ENCODE data around the gene PITRM1. TPM values are rescaled to one million over a fixed set of nuclear protein-coding genes. Genes with fewer than 3 reads are reported as not detected.
"Not testable (repeated sequence)": the region's sequence is repeated elsewhere in the genome, so short reads cannot be mapped to it uniquely, and the experiment has no call there.

The PITRM1 gene, protein sequence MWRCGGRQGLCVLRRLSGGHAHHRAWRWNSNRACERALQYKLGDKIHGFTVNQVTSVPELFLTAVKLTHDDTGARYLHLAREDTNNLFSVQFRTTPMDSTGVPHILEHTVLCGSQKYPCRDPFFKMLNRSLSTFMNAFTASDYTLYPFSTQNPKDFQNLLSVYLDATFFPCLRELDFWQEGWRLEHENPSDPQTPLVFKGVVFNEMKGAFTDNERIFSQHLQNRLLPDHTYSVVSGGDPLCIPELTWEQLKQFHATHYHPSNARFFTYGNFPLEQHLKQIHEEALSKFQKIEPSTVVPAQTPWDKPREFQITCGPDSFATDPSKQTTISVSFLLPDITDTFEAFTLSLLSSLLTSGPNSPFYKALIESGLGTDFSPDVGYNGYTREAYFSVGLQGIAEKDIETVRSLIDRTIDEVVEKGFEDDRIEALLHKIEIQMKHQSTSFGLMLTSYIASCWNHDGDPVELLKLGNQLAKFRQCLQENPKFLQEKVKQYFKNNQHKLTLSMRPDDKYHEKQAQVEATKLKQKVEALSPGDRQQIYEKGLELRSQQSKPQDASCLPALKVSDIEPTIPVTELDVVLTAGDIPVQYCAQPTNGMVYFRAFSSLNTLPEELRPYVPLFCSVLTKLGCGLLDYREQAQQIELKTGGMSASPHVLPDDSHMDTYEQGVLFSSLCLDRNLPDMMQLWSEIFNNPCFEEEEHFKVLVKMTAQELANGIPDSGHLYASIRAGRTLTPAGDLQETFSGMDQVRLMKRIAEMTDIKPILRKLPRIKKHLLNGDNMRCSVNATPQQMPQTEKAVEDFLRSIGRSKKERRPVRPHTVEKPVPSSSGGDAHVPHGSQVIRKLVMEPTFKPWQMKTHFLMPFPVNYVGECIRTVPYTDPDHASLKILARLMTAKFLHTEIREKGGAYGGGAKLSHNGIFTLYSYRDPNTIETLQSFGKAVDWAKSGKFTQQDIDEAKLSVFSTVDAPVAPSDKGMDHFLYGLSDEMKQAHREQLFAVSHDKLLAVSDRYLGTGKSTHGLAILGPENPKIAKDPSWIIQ
- total RNA-seq, result 110 TPM

DNA sequence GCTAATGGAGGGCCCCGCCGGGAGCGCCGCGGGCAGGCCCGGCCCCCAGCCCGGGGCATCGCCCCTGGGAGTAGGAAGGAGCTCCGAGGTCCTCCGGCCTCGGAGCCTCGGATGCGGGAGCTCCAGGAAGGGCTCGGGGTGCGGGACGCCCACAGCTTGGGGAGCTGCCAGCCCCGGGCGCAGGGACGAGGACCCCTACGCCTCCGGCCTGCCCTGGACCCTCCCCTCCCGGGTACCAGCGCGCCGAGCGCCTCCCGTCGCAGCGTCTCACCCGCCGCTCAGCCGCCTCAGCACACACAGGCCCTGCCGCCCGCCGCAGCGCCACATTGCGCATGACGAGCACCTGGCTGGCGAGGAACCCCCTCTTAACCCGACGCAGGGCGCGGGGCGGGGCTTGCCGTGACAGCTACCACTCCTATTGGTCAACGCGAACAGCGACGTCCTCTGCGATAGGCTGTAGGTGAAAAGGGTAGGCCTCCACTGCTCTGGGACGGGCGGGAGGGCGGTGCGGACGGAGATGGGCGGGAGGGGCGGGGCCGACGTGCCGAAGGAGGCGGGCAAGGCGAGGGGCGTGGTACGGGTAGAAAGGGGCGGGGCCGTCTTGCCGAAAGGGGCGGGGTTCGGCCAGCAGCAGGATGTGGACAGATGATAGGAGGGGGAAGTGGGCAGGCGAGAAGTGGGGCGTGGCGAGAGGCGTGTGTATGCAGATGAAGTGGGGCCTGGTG lies at the start of gene PITRM1:
PITRM1 (minus strand) TSS at position 337 of the 725 bp plus-strand sequence; CDS start at position 327, 10 bp downstream.
- intact Hi-C loops (cut with DNase I), result loop anchor here (5.0 kb wide), 1 partner anchor 1775 kb away; no protein-coding TSS in a partner anchor

GRCh38 chr10:3222068-3222467 lies 49.5 kb upstream of the PITRM1 start:
- intact Hi-C loops (cut with DNase I), result no loop called here
- Histone ChIP-seq H3K4me3 (no peak overlapping the region), H3K27me3 (no peaks in the 10 kb centered on the region), H3K4me1 (peaks cover 0 to 5% of the 10 kb centered on the region in 2 donors), H3K9me3 (no peaks in the 10 kb centered on the region), H3K36me3 (no peaks in the 10 kb centered on the region), H3K27ac (no peak overlapping the region)
- DNase-seq (ENCODE audit: low spot score in 2 of 2), result no peak
- TF ChIP-seq, protein P1, sequence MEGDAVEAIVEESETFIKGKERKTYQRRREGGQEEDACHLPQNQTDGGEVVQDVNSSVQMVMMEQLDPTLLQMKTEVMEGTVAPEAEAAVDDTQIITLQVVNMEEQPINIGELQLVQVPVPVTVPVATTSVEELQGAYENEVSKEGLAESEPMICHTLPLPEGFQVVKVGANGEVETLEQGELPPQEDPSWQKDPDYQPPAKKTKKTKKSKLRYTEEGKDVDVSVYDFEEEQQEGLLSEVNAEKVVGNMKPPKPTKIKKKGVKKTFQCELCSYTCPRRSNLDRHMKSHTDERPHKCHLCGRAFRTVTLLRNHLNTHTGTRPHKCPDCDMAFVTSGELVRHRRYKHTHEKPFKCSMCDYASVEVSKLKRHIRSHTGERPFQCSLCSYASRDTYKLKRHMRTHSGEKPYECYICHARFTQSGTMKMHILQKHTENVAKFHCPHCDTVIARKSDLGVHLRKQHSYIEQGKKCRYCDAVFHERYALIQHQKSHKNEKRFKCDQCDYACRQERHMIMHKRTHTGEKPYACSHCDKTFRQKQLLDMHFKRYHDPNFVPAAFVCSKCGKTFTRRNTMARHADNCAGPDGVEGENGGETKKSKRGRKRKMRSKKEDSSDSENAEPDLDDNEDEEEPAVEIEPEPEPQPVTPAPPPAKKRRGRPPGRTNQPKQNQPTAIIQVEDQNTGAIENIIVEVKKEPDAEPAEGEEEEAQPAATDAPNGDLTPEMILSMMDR (IDR thresholded peaks at IDR 0.05), result no peak

More for the DNA sequence above, at the start of gene PITRM1:
- H3K9me3 ChIP-seq, result no peaks in the 10 kb centered on the region
- peak within 1 kb of the TSS; percentile 67 to 72 for H3K4me3 ChIP-seq
- TF ChIP-seq, protein P1 (IDR thresholded peaks at IDR 0.05), result no peak
- H3K4me1 ChIP-seq, result peaks cover 4 to 15% of the 10 kb centered on the region in 2 donors
- DNase-seq (ENCODE audit: low spot score in 2 of 2), result peak; percentile 98 to 99
- H3K27me3 ChIP-seq, result no peaks in the 10 kb centered on the region
- peak within 1 kb of the TSS; percentile 82 to 86 for H3K27ac ChIP-seq
- H3K36me3 ChIP-seq, result peaks cover 25% of the 10 kb centered on the region in 2 donors

- H3K27me3 ChIP-seq; DNase-seq (ENCODE audit: low spot score in 2 of 2); H3K4me1 ChIP-seq; H3K9me3 ChIP-seq; H3K36me3 ChIP-seq; intact Hi-C loops (cut with DNase I); H3K27ac ChIP-seq; H3K4me3 ChIP-seq: not testable (repeated sequence)
Observed at GRCh38 chr10:3221601-3222000, 49.0 kb upstream of the PITRM1 start.

DNA sequence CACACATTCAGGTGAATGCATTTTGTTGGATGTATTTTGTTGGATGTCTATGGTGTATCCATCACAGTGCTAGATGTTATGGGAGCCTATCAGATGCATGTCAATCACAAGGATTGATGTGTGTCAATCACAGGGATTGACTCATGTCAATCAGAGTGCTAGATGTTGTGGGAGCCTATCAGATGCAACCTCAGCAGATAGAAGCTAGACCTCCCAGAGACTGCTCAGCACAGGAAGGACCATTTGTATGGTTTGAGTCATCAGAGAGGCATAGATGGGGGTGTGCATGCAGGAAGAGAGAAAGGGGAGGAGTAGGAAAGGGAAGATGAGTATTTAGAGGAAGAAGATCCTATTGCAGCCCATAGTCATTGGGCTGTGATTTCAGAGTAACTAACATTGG lies 48.3 kb upstream of the PITRM1 start:
- H3K9me3 ChIP-seq, result no peaks in the 10 kb centered on the region
- no peaks in the 10 kb centered on the region for H3K4me1 ChIP-seq
- no peak overlapping the region for H3K4me3 ChIP-seq
- no peaks in the 10 kb centered on the region for H3K27me3 ChIP-seq
- intact Hi-C loops (cut with DNase I), result no loop called here
- no peak overlapping the region for H3K27ac ChIP-seq
- H3K36me3 ChIP-seq, result no peaks in the 10 kb centered on the region
- no peak for DNase-seq (ENCODE audit: low spot score in 2 of 2)
- TF ChIP-seq, protein P1 (IDR thresholded peaks at IDR 0.05), result no peak

DNA sequence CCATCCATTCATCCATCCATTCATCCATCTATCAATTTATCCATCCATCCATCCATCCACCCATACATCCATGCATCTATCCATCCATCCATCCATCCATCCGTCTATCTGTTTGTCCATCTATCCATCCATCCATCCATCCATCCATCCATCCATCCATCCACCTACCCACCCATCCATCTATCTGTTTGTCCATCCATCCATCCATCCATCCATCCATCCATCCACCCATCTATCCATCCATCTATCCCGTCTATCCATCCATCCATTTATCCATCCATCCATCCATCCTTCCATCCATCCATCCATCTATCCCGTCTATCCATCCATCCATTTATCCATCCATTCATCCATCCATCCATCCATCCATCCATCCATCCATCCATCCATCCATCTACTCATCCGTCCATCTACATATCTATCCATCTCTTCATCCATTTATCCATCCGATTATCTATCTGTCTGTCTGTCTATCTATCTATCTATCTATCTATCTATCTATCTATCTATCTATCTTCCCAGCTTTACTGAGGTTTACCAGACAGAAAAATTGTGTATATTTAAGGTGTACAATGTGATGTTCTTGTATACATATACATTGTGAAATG lies 46.5 kb upstream of the PITRM1 start:
- H3K4me1 ChIP-seq; H3K36me3 ChIP-seq; H3K4me3 ChIP-seq; DNase-seq (ENCODE audit: low spot score in 2 of 2); H3K9me3 ChIP-seq; H3K27me3 ChIP-seq; H3K27ac ChIP-seq; intact Hi-C loops (cut with DNase I): not testable (repeated sequence)

DNA sequence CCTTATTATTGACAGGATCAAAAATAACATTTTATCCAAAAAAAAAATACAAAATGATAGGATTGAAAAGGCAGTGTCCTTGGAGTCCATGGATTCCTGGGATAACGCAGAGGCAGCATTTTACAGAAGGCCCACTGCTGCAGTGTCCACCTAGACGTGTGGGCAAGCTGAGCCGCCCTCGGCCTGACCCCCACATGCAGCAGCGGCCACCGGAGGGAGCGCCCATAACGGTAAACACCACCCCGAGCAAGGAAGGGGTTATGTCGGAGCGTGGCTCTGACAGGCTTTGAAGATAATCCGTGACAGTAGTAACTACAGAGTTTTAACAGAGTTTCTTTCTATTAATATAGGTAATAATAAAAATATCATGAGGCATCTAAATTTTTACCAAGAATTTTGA lies 45.3 kb upstream of the PITRM1 start:
- H3K4me1 ChIP-seq, result no peaks in the 10 kb centered on the region
- no peaks in the 10 kb centered on the region for H3K36me3 ChIP-seq
- H3K4me3 ChIP-seq, result no peak overlapping the region
- H3K27me3 ChIP-seq, result no peaks in the 10 kb centered on the region
- H3K27ac ChIP-seq, result no peak overlapping the region
- intact Hi-C loops (cut with DNase I), result no loop called here
- TF ChIP-seq, protein P1 (IDR thresholded peaks at IDR 0.05), result no peak
- no peak for DNase-seq (ENCODE audit: low spot score in 2 of 2)
- H3K9me3 ChIP-seq, result no peaks in the 10 kb centered on the region
